Activated CD4-positive, CD25-positive, alpha-beta regulatory T cell (primary cell): ENCODE results near the gene TNIK.
A peak's percentile ranks its signal among the peaks of the same experiment; 100 is the strongest.

Source experiments
- DNase-seq, 4 experiments: peaks; one replicate each; lab custom pipeline; 2025; lab: John Stamatoyannopoulos, UW

The TNIK gene

DNA sequence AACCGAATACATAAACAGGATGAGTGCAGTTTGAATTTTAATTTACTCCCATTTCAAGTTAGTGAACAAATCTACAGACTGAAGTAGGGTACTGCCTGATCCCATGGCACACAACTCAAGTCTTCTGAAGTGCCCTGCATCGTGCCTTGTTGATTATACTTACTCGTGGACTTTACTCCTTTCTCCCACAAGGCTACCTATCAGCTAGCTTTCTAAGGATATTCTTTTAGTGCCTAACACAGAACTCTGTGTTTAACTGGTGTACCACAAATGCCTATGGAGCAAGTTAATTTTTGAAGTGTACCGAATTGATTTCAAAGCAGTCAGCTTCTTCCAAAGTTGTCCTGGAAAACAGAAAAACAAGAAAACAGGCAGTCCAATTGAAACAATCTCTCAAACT lies 119.8 kb downstream of the TNIK start:
- no peak for DNase-seq

DNA sequence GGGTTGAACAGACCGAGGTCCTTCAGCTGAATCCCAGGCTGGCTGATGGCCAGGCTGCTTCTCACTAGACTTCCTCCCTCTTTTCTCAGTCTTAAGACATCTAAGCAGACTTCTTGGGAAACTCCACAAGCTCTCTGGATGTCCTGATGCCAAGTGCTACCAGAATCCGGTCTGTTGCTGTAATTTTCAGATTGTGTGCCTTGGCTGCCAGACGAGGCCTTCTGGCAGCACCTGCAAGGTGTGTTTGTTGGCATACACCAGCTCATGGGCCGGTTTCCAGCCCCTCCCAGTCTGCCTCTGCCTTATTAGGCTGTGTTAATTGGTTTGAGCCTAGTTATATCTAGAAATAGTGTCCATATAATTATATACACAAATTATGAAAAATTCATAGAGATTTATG lies 120.6 kb downstream of the TNIK start:
- no peak for DNase-seq

DNA sequence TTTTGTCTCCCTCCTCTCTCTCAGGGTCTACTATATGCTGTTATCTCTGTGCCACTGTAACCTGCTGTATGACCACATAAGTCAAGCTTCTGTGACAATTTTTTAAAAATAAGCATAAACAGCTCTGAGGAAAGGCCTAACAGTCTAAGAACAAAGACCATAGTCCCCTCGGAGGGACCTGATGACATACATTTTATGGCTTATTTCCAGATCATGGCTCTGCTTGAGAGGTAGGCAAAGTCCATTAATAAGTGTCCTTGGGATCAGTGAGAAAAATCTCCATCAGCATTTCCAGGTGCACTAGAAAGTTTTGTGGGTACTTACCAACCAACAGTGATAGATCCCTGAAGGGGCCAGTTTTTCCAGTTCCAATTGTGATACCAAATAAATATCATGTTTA lies 123.8 kb downstream of the TNIK start:
- DNase-seq = no peak

GRCh38 chr3:171335559-171335958 lies 124.6 kb downstream of the TNIK start:
- no peak for DNase-seq

DNA sequence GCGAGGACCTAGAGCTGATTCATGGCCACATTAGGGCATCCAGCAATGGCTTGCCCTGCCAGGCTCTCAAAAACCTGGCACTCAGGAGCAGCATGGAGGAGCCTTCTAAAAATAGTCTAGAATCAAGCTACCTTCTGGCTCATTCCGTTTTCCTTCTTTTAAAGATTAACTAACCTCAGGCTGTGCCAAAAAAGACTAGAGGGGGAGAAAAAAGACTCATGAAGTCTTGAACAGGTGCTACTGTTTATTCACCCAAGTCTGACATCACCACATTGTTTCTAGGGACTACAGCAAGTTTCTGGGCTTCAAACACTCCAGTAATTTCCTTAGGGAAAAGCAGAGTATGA lies 125.8 kb downstream of the TNIK start:
- DNase-seq = no peak

DNA sequence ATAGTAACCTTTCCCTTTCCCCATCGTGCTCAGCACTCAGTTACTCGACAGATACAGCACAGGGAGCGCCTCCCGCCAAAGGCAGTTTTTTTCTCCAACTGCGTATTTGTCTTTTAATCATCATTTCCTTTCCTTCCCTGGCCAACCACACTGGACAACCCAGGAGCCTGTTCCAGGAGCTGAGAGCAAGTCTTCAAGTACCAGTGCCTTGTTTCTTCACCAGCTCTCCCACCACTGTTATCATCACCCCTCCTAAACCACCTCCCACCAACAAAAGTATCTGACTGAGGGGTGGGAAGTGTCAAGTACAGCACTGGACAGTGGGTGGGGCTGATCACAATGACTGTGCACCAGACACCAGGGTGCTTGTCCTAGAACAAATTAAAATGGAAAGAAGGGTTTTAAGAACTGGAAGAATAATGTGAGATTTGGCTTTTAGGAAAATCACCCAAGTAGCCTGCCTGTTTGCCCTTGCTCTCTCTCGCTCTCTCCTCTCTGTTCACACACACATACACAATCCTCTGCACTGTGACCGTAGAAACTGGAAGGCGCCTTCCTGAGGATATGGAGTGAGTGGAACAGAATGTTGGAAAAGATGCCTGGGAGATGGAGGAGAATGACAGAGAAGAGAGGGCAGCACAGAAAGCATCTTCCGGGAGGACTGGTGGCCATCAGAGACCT lies 126.3 kb downstream of the TNIK start:
- no peak for DNase-seq

DNA sequence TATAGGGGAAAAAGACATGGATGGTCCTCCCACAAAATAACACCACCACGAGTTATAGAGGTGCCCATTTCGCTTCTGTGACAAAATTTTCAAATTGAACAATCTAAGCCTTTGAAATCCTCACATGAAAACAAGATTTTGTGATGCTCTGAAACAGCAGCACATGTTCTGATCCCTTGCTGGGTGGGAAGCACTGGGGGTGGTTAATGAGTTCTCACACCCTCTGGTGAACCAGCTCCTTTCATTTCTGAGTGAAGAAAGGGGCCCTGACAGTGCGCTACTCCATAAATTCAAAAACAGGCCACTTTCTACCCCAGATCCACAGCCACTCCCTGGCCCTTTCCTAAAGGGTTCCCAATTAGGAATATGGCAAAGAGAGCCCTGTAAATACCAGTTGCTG lies 129.3 kb downstream of the TNIK start:
- DNase-seq = no peak

GRCh38 chr3:171329746-171330145 lies 130.5 kb downstream of the TNIK start:
- no peak for DNase-seq

GRCh38 chr3:171328419-171329082 lies 131.7 kb downstream of the TNIK start:
- peak in 2 of 4 experiments; percentile 1 to 18 for DNase-seq

DNA sequence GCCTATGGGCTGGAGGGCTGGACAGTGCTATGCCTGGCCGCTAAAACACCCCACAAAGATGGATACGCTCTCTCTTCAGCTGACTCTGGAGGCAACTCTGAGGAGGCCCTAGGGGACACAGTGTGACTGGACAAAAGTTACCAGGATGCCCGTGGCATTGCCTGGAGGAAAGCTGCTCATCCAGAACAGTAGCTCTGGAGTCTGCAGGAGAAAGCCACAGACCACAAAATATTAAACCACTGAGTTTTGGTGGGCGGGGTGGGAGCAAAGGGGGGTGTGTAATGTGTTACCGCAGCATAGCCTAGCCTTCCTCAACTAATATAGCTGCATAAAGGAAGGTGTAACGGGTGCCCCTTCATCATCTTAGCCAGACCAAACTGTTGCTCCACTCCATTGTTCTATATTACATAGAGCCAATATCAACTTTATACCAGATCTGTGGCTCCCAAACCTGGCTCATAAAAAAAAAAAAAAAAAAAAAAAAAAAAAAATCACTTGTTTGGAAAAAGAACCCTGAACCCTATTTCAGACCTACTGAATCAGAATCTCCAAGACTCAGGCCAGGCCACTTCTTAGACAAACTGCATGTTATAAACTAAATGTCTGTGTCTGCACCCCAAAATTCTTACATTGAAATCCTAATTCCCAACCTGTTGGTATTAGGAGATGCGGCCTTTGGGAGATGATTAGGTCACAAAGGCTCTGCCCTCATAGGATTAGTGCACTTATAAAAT lies 132.6 kb downstream of the TNIK start:
- DNase-seq = no peak

- DNase-seq = no peak
Measured at GRCh38 chr3:171326717-171327440, 133.3 kb downstream of the TNIK start.

DNA sequence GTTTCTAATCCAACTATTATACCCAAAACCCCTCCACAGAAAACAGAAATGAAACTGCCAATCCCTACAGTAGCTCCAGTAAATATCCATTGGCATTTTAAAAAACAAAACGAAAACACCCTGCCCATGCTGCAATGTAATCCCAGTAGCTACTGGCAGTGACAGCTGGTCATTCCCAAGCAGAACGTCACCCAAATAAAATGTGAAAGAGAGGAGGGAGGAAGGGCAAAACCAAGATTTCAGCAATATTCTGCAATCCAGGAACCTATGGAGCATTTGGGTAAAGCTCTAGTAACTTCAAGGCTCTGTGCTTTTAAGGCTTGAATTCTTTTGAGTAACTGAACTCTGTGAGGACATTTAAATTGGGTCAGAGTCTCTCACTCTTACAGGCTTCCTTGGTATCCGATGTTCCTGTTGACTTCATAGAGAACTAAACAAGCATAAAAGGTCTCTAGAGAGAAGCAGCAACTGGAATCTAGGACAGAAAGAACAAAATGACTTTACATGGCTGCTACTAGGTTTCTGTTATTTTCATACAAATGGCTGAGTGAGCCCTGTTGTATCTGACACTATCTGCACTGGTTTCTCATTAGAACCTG lies 136.2 kb downstream of the TNIK start:
- no peak for DNase-seq

GRCh38 chr3:171321559-171322360 lies 138.4 kb downstream of the TNIK start:
- no peak for DNase-seq

DNA sequence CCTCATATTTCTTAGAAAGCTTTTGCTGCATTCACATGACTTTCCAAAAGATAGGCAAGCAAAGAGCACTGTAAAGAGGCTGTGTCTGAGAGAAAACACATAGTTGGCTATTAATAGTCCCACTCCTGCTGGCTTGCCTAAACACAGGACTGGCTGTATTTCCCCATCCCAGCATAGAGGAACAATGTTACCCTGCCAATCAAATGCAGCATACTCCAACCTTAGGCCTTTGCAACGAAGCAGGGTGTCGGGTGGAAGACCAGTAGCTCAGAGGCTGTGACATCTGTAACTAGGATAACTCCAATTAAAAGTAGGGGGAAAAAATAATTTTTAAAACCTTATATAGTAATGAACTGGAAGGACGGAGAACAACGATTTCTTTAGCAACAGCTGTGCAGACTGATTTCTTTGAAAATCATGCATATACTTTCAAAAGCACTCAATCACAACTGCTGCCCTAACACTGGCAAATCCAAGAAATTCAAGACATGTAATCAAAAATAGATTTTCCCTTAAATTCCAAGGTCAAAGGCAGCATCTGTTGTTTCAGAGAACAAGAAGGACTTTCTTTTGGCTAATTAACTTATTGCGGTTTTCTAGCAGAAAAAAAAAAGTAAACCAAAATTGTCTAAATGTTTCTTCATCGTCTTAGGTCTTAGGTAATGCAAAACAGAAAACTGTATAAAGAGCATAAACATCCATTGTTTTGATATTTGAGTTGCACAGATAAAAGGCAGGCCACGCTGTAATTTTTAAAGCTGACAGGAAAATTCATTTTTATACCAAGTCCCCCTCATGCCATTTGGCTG lies 139.3 kb downstream of the TNIK start:
- DNase-seq = no peak

GRCh38 chr3:171317171-171317570 lies 143.0 kb downstream of the TNIK start:
- DNase-seq = no peak

- no peak for DNase-seq
Measured at GRCh38 chr3:171315919-171316318, 144.3 kb downstream of the TNIK start.

- no peak for DNase-seq
Measured at GRCh38 chr3:171315101-171315500, 145.1 kb downstream of the TNIK start.

GRCh38 chr3:171314341-171314740 lies 145.9 kb downstream of the TNIK start:
- no peak for DNase-seq

DNA sequence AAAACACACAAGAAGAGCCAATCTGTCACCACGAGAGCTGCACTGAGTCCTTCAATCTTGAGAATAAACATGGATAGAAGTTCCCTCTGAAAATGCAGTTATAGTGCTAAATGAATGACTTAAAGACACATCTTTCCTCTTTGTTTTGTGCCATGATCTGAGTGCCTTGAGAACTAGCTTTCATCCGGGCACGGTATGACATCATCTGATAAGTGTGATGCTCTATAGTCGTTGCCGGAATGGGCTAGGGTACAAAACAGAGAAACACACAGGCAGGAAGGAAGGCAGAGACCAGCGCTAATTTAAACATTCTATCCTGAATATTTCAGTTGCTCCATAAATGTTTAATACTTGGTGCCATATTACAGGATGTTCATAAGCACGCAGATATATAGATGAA lies 146.5 kb downstream of the TNIK start:
- DNase-seq = no peak

DNA sequence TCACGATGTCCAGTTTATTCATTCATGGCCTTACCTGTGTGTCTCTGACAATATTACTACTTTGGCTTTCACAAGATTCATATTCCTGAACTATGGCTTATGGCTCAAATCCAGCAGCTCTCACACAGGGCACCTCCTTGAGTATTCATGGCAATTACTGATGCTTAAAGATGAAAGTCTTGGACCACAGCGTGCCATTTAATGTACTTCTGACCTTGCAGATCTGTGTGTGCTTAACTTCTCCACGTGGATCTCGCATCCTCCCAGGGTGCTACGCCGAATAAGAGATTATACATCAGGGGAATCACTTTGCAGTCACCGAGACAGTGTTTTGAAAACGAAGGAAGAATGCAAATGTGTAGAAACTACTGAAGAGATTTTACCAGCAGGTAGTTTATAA lies 147.5 kb downstream of the TNIK start:
- no peak for DNase-seq

DNA sequence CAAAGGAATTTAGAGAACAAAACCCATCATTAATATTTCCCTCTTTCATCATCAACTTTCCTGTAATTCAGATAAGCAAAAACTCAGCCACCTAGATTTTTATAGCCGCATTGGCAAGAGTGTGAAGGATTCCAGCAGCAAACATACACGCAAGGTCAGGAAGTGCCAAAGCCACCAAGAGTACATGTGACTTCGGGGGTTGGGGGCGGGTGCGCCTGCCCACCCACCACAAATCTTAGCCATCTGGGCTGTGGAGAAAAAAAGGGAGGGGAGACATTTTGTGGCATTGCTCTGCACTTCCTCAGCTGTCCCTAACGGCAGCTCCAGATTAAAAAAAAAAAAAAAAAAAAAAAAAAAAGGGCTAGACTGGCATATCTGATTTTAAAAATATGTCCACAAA lies 148.4 kb downstream of the TNIK start:
- DNase-seq = no peak
